ENCODE results near the gene DUSP8.

- TF ChIP-seq CTCF (IDR thresholded peaks at IDR 0.05) = no peak
- no peak for TF ChIP-seq POLR2AphosphoS5 (IDR thresholded peaks at IDR 0.05)
- no peak for TF ChIP-seq EP300 (IDR thresholded peaks at IDR 0.05)
These were observed 1.2 kb upstream of the DUSP8 start for GRCh38 chr11:1573077-1573902.

All from esophagus muscularis mucosa (tissue), 4 donors.